BE2C (cell line): Measurements from ENCODE around the gene SLFNL1.

Experiments used
- DNase-seq: peaks from one replicate; pipeline ENCODE4 v3.0.0-alpha.2; 2020
- H3K27me3 ChIP-seq: fragments of 250-450 bp; sonication (Bioruptor Pico); 2 replicates; pipeline ENCODE4 v1.5.1; 2020; ENCODE audit warnings: mild to moderate bottlenecking
- H3K36me3 ChIP-seq: fragments of 250-450 bp; sonication (Bioruptor Pico); 2 replicates; pipeline ENCODE4 v1.5.1; 2020; ENCODE audit warnings: mild to moderate bottlenecking
- H3K4me1 ChIP-seq: fragments of 250-450 bp; sonication (Bioruptor Pico); 2 replicates; pipeline ENCODE4 v1.5.1; 2020
- H3K4me3 ChIP-seq: 2 replicates; pipeline ENCODE4 v1.5.1; 2011; ENCODE audit warnings: low read depth, low read length
- H3K9me3 ChIP-seq: fragments of 250-450 bp; sonication (Bioruptor Pico); 2 replicates; pipeline ENCODE4 v1.5.1; 2020
- TF ChIP-seq, protein P1 (sequence below): IDR thresholded peaks from 2 replicates; pipeline ENCODE4 v1.5.1; 2012; ENCODE audit warnings: mild to moderate bottlenecking, low read depth, low read length

The SLFNL1 gene

DNA sequence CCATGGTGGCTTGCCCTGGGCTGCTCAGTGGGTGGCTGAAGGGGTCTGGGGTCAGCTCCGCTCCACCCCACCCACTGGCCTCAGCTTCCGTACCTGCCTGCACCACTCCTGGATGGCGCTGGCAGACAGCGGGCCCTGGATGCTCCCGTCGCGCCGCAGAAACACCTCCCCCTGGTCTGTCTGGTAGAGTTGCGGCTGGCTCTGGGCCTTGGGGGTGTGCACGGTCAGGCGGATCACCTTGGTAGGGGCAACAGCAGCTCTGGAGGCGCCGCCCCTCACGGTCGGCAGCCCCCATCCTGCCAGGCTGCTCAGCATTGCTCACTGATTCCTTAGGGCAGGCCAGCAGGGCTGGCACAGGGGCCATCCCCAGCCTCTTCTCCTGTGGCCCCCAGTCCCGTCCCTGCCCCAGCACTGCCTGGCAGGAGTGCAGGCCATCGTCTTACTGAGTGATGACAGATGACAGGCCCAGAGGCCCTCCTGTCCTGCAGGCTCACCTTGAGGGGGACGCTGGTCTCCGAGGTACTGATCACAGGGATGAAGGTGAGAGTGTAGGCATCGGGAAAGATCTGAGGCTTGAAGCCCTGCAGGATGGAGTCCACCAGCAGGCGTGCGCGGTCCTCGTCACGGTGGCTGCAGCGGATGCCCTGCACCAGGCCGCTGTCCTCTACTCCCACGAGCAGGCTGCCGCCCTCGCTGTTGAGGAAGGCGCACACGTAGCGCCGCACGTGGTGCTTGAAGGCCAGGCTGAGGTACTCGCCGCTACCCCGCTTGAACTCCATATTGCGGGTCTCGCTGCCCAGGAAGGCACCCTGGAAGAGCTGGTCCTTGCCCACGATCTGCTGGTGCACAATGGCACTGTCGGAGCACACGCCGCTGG, 4.1 kb downstream of the SLFNL1 start:
- H3K4me3 ChIP-seq: no peak overlapping the region
- H3K36me3 ChIP-seq: peaks cover 5% of the 10 kb centered on the region; the same call in 1 of the 2 replicates
- TF ChIP-seq, protein P1, sequence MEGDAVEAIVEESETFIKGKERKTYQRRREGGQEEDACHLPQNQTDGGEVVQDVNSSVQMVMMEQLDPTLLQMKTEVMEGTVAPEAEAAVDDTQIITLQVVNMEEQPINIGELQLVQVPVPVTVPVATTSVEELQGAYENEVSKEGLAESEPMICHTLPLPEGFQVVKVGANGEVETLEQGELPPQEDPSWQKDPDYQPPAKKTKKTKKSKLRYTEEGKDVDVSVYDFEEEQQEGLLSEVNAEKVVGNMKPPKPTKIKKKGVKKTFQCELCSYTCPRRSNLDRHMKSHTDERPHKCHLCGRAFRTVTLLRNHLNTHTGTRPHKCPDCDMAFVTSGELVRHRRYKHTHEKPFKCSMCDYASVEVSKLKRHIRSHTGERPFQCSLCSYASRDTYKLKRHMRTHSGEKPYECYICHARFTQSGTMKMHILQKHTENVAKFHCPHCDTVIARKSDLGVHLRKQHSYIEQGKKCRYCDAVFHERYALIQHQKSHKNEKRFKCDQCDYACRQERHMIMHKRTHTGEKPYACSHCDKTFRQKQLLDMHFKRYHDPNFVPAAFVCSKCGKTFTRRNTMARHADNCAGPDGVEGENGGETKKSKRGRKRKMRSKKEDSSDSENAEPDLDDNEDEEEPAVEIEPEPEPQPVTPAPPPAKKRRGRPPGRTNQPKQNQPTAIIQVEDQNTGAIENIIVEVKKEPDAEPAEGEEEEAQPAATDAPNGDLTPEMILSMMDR: no peak
- H3K9me3 ChIP-seq: no peaks in the 10 kb centered on the region
- H3K27me3 ChIP-seq: no peaks in the 10 kb centered on the region
- DNase-seq: no peak
- H3K4me1 ChIP-seq: peaks cover 5% of the 10 kb centered on the region; the same call in 1 of the 2 replicates

DNA sequence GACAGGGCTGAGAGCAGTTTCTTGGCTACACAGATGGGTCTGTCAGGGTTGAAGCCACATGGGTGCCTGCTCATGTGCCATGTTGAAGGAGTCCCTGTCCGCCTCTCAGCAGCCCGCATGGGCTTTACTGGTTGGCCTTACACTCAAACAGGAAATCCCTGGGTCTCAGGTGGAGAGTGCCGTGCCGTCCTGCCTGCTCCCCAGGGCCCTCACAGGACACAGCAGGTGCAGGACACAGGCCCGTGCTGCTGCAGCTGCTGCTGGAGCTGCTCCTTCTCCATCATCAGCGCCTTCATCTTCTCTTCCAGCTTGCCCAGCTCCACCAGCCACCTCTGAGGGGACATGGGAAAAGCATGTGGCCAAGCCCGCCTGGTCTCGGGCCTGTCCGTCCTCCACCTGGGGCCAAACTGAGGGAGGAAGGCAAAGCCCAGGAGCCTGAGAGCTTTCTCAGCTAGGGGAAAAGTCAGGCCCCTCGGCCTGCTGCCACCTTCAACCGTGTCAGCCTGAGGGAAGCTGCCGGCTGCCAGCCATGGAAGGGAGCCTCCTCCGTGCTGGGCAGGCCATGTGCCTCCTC, 5.5 kb downstream of the SLFNL1 start:
- Histone ChIP-seq H3K4me1 (no peaks in the 10 kb centered on the region), H3K27me3 (no peaks in the 10 kb centered on the region), H3K36me3 (peaks cover 14% of the 10 kb centered on the region), H3K9me3 (no peaks in the 10 kb centered on the region), H3K4me3 (no peak overlapping the region)
- TF ChIP-seq, protein P1: no peak
- no peak for DNase-seq

DNA sequence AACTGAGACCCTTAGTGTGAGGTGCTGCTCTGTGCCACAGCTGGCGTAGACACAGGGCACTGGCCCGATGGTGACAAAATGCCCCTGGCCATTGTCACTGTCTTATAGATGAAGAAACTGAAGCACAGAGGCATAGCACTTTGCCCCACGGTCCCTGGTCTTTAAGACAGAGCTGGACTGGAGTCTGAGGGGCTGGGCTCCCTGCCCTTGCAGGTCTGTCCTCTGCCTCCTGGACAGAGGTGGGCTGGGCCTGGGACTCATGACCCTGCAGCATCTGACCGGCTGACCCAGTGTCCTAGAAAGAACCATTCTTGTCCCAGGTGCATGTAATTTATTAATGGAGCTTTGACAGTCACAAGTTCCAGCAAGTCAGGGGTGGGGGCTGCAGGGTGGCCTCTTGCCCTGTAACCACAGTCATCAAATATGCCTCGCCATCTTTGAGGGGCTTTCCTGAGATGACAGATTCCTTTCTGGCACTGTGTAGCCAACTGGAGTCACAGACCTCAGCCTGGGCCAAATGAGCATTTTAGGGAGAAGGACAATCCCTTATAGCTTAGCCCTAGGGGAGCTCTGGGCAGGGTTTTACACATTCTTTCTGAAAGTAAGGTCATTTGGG, 6.1 kb downstream of the SLFNL1 start:
- no peaks in the 10 kb centered on the region for H3K4me1 ChIP-seq
- TF ChIP-seq, protein P1: no peak
- no peaks in the 10 kb centered on the region for H3K9me3 ChIP-seq
- peaks cover 19% of the 10 kb centered on the region for H3K36me3 ChIP-seq
- H3K27me3 ChIP-seq: no peaks in the 10 kb centered on the region
- no peak for DNase-seq
- H3K4me3 ChIP-seq: no peak overlapping the region

DNA sequence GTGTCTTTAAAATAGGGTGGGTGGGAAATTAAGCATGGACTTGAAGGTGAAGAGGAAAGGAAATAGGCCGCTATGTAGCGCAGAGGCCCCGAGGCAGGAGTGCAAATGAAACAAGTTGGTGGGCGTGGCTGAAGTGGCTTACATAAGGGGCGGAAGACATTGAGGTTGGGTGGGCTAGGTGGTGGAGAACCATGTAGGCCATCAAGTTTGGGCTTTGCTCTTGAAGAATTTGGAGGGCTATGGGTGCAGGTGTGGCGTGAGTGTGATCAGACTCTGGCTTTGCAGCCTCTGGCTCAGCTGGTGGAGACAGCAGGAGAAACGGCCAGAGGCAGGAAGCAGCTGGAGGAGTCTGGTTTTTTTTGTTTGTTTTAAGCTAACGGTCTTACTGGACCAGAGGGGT, 6.7 kb downstream of the SLFNL1 start:
- peaks cover 25% of the 10 kb centered on the region for H3K36me3 ChIP-seq
- H3K4me1 ChIP-seq: no peaks in the 10 kb centered on the region
- no peaks in the 10 kb centered on the region for H3K9me3 ChIP-seq
- no peak for DNase-seq
- no peak overlapping the region for H3K4me3 ChIP-seq
- TF ChIP-seq, protein P1: no peak
- H3K27me3 ChIP-seq: no peaks in the 10 kb centered on the region

DNA sequence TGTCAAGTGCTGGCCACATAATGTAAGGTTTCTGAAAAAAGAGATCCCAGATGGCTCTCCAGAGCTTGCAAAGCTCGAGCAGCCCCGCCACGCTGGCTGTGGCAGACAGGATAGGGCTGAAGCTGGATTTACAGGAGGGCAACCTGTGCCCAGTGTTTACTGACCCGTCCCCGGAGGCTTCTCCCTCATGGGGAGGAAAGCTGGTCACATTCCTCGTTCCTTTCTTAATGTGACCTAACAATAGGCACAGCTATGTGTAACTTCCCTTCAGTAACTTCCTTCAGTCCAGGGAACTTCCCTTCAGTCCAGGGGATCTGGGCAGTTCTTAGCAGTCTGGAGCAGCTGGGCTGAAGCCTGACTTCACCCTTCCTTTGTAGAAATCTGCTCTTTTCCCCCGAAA, 7.7 kb downstream of the SLFNL1 start:
- TF ChIP-seq, protein P1: no peak

More for the DNA sequence above, 7.7 kb downstream of the SLFNL1 start:
- H3K4me3 ChIP-seq: no peak overlapping the region
- no peaks in the 10 kb centered on the region for H3K9me3 ChIP-seq
- H3K4me1 ChIP-seq: no peaks in the 10 kb centered on the region
- no peaks in the 10 kb centered on the region for H3K27me3 ChIP-seq
- DNase-seq: no peak
- peaks cover 28% of the 10 kb centered on the region for H3K36me3 ChIP-seq
